Measurements from ENCODE around the gene SCFD2.
A peak's percentile ranks its signal among the peaks of the same experiment; 100 is the strongest.

The SCFD2 gene

GRCh38 chr4:53137468-53137867 lies 228.4 kb downstream of the SCFD2 start:
- no peak for DNase-seq (ENCODE audit: low spot score)

- no peak for DNase-seq (ENCODE audit: low spot score)
These were observed 228.9 kb downstream of the SCFD2 start for GRCh38 chr4:53136954-53137353.

- no peak for DNase-seq (ENCODE audit: low spot score)
These were observed 233.5 kb downstream of the SCFD2 start for GRCh38 chr4:53132132-53132891.

GRCh38 chr4:53131562-53131925 lies 234.3 kb downstream of the SCFD2 start:
- no peak for DNase-seq (ENCODE audit: low spot score)

- no peak for DNase-seq (ENCODE audit: low spot score)
These were observed 234.8 kb downstream of the SCFD2 start for GRCh38 chr4:53130896-53131561.

- DNase-seq (ENCODE audit: low spot score) = peak; percentile 26
These were observed 237.0 kb downstream of the SCFD2 start for GRCh38 chr4:53128706-53129357.

GRCh38 chr4:53128231-53128630 lies 237.6 kb downstream of the SCFD2 start:
- DNase-seq (ENCODE audit: low spot score) = no peak

GRCh38 chr4:53127365-53127764 lies 238.5 kb downstream of the SCFD2 start:
- no peak for DNase-seq (ENCODE audit: low spot score)

GRCh38 chr4:53126099-53126498 lies 239.8 kb downstream of the SCFD2 start:
- no peak for DNase-seq (ENCODE audit: low spot score)

- DNase-seq (ENCODE audit: low spot score) = no peak
These were observed 242.0 kb downstream of the SCFD2 start for GRCh38 chr4:53123819-53124218.

- no peak for DNase-seq (ENCODE audit: low spot score)
These were observed 242.7 kb downstream of the SCFD2 start for GRCh38 chr4:53123171-53123570.

- no peak for DNase-seq (ENCODE audit: low spot score)
These were observed 243.4 kb downstream of the SCFD2 start for GRCh38 chr4:53122280-53123116.

- DNase-seq (ENCODE audit: low spot score) = no peak
These were observed 244.5 kb downstream of the SCFD2 start for GRCh38 chr4:53121264-53121865.

- DNase-seq (ENCODE audit: low spot score) = no peak
These were observed 245.1 kb downstream of the SCFD2 start for GRCh38 chr4:53120778-53121177.

- DNase-seq (ENCODE audit: low spot score) = peak; percentile 77
These were observed 246.2 kb downstream of the SCFD2 start for GRCh38 chr4:53119680-53120079.

GRCh38 chr4:53118676-53119075 lies 247.2 kb downstream of the SCFD2 start:
- no peak for DNase-seq (ENCODE audit: low spot score)

GRCh38 chr4:53116954-53117353 lies 248.9 kb downstream of the SCFD2 start:
- peak; percentile 55 for DNase-seq (ENCODE audit: low spot score)

- DNase-seq (ENCODE audit: low spot score) = no peak
These were observed 252.2 kb downstream of the SCFD2 start for GRCh38 chr4:53113431-53114225.

- DNase-seq (ENCODE audit: low spot score) = no peak
These were observed 260.5 kb downstream of the SCFD2 start for GRCh38 chr4:53105313-53105712.

GRCh38 chr4:53103481-53103880 lies 262.4 kb downstream of the SCFD2 start:
- DNase-seq (ENCODE audit: low spot score) = no peak

GRCh38 chr4:53101191-53101581 lies 264.7 kb downstream of the SCFD2 start:
- DNase-seq (ENCODE audit: low spot score) = peak; percentile 53

Data from AG08395 (cell line).